Stimulated activated CD4-positive, alpha-beta T cell treated with anti-CD3 and anti-CD28 coated beads, TNF-alpha, amount 100 ng/mL, for 24 hours (primary cell): Measurements from ENCODE around the gene KDM2A.
A peak's percentile ranks its signal among the peaks of the same experiment; 100 is the strongest.

Experiments used
- DNase-seq, 3 experiments: peaks; one replicate each; pipeline ENCODE4 v3.0.0-alpha.2; 2020; ENCODE audit warnings: low read depth in 3 of 3

Gene KDM2A

GRCh38 chr11:67301313-67301921 is 182.4 kb downstream of the KDM2A start:
- no peak for DNase-seq

DNA sequence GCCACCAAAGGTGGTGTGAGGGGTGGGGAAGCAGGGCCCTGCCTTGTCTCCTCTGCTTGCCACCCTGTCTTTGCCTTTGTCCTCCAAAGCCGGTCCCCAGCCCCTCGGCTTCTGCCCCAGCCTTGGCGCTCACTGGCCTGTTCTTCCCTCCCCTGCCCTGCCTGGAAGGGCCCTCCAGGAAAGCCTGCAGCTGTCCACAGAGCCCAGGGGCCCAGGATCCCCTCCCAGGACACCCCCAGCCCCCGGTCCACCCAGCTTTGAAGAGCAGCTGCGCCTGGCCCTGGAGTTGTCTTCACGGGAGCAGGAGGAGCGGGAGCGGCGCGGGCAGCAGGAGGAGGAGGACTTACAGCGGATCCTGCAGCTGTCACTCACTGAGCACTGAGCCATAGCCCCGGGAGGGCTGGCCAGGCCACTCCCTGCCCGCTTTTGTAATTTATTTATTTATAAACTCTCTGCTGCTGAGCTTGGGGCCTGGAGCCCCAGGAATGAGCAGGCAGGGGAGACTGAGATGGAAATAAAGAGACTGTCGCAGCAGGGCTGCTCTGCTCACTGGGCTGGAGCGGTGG is 183.0 kb downstream of the KDM2A start:
- no peak for DNase-seq

DNA sequence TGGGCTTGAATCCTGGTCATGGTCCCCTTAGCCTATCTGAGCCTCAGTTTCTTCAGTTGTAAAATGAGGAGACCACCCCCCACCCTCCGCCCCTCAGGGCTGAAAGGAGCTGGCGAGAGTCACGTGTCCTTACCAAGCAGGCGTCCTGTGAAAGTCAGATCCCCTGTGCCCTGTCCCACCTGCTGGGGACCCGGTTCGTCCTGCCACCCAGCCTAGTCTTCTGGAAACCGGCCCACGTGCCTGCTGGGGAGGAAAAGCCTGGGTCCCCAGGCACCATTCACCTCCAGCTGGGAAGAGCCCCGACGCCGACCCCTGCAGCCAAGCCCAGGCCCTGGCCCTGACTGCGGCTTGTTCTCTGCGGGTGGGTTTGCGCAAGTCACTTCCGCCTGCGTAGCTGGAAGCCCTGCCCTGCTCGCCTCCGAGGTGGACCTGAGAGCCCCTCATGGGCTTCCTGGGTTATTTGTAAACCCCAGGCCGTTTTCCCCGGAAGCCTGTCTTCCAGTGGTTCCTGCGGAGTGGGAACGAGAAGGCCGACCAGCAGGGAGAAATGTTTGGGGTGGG is 183.6 kb downstream of the KDM2A start:
- DNase-seq: no peak

DNA sequence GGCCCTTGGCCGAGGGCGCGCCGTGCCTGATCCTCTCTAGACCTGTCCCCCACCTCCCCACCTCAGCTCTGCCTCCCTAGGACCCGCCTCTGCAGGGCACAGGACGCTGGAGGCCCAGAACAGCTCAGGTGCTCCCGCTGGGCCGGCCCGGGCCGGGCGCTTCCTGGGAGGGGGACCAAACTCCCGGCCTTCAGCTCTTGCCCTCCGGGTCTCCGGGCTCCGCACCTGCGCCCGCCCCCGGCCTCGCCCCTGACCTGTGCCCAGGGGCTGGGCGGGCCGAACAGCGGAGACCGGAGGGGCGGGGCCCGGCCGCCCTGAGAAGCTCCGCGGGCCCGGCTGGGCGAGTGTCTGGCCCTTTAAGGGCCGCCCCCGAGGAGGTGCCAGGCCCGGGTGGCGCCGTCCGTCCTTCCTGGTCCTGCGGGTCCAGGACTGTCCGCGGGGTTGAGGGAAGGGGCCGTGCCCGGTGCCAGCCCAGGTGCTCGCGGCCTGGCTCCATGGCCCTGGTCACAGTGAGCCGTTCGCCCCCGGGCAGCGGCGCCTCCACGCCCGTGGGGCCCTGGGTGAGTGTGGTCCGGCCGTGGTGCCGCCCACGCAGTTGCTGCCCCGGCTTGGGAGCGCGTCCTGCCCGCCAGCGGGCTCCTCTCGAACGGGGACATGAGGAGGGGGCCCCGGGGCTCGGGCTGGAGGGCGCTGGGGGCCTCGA is 184.2 kb downstream of the KDM2A start, which contains the start of gene SSH3:
Gene SSH3, plus strand, starts transcription at position 399 of the 703 bp plus-strand sequence. Its CDS starts 96 bp downstream, at position 495.
- DNase-seq: peak in 1 of 3 experiments; percentile 44

GRCh38 chr11:67303835-67304411 is 184.9 kb downstream of the KDM2A start:
- no peak for DNase-seq

DNA sequence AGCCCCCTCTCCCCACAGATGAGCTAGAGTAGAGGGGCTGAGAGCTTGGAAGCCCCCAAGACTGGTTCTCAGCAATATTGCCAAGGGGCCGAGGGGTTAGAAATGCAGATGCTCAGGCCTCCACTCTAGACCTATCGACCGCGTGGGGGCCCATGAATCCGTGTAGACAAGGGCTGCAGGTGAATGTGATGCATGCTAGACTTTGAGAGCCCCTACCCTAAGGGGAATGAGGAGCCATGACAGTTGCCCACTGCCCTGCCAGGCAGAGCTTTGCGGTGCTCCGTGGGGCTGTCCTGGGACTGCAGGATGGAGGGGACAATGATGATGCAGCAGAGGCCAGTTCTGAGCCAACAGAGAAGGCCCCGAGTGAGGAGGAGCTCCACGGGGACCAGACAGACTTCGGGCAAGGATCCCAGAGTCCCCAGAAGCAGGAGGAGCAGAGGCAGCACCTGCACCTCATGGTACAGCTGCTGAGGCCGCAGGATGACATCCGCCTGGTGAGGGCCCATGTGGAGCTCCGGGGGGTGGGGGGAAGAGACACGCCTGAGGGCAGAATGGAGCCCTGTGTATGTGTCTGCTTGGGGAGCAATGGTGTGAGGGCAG is 185.5 kb downstream of the KDM2A start:
- DNase-seq: no peak

DNA sequence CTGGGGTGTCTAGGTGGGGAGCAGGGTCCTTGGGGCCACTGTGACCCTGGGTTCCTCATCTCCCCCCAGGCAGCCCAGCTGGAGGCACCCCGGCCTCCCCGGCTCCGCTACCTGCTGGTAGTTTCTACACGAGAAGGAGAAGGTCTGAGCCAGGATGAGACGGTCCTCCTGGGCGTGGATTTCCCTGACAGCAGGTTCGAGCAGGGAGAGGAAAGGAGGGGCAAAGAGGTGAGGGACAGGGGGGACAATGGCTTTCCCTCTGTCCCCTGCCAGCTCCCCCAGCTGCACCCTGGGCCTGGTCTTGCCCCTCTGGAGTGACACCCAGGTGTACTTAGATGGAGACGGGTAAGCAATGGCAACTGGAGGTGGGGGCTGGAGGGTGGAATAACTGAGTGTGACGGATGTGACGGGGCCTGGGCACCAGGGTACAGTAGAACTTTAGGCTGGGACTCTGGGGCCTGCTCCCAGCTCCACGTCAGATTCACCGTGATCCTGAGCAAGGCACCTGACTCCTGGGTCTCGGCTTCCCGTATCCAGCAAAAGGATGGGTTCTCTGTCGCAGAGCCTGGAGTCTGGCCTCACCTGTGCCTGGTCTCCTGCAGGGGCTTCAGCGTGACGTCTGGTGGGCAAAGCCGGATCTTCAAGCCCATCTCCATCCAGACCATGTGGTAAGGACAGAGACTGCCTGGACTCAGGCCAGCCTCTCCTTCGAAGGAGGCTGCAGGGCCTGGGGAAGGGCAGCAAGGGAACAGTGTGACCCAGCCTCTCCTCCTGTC is 187.9 kb downstream of the KDM2A start:
- DNase-seq: no peak

- no peak for DNase-seq
Measured at GRCh38 chr11:67307545-67308001, 188.5 kb downstream of the KDM2A start.
